Testis (tissue), 2 donors: ENCODE data around the gene DDIAS.

Source experiments
- CTCF ChIP-seq, 3 experiments: fragments of 450-650 bp in 2 of 3; fragments of 200-600 bp in 1 of 3; sonication (generic) in 1 of 3; IDR thresholded peaks; one replicate each; pipeline ENCODE4 v1.5.1; 2016 to 2019; ENCODE audit warnings: antibody characterized with exemption in 3 of 3, mild to moderate bottlenecking in 2 of 3, moderate library complexity in 1 of 3
- POLR2A ChIP-seq: fragments of 450-650 bp; IDR thresholded peaks from one replicate; pipeline ENCODE4 v1.6.1; 2017; ENCODE audit warnings: antibody characterized with exemption, mild to moderate bottlenecking, moderate library complexity

- TF ChIP-seq CTCF (IDR thresholded peaks at IDR 0.05), result no peak
- TF ChIP-seq POLR2A, result no peak
These were observed 41.8 kb upstream of the DDIAS start for GRCh38 chr11:82859750-82860149.
